GM12801 (cell line): ENCODE data around the gene MCM7.

Experiments
- CTCF ChIP-seq: IDR thresholded peaks from one replicate; pipeline ENCODE4 v1.5.1; 2011; ENCODE audit warnings: control low read depth; ENCODE audit not compliant: insufficient read length; ENCODE audit errors: extremely low read depth

MCM7 gene

GRCh38 chr7:100085515-100085914, 15.7 kb downstream of the MCM7 start:
- no peak for TF ChIP-seq CTCF

GRCh38 chr7:100082978-100083377, 18.2 kb downstream of the MCM7 start:
- no peak for TF ChIP-seq CTCF

- TF ChIP-seq CTCF, result no peak
Measured at GRCh38 chr7:100081535-100082102, 19.6 kb downstream of the MCM7 start, which contains the start of gene ZNF3. Gene ZNF3 (minus strand): TSS chr7:100081723. CDS start chr7:100077357, 4,366 bp downstream.

GRCh38 chr7:100080907-100081534, 20.2 kb downstream of the MCM7 start:
- TF ChIP-seq CTCF, result no peak

DNA sequence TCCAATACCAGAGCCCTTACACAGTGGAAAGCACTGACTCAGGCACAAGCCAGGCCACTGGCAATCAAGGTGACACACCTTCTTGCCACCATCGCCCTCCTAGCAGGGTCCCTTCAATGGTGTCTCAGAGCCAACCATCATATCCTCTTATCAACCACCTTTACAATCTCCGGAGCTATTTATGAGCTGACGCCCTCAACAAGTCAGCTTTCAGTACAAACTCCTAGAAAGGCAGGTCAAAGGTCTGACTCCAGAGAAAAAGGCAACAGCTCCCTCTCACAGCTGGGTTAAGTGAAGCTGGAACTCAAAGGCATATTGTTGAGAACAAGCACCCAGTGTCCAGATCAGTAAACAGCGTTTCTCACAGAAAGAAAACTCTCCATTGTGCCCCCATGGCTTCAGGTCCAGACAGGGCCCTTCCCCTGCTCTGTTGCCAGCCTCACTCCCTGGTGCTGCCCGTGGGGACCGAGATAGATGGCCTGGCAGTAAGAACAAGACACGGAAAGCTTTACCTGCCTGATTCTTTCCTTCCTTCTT, 22.1 kb downstream of the MCM7 start:
- no peak for TF ChIP-seq CTCF

DNA sequence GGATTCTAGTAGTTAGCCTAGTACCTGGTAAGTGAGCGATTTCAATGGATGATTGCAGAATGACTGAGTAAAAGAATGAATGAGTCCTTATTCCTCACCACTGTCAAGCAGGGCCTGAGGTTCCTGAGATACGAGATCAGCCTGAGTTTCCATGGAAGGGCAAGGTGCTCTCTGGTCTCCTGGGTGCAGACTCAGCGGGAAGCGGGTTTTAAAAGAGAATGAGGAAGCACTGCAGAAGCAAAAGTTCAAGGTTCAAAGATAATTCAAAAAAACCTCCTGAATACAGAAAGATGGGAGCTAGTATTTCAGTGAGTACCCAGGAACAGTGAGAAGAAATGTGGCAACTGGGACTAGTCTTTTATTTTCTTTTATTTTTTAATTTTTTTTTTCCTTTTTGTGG, 24.0 kb downstream of the MCM7 start:
- TF ChIP-seq CTCF, result no peak

DNA sequence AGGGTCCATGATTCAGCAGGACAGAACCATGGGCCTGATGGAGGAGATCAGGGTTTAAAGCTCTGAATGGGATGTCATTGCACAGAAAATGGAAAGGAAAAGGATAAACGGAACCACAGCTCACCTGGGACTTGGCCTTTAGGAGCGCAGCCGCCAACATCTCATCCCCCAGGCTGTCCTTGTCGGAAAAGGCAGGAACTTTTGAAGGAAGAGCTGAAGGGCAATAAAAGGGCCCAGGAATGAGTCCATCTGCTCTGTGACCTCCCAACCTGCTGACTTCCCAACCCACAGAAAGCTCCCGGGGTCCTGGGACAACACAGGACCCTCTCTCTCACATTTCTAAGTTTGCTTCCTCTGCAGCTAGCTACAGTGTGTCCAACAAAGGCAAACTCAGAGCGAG, 25.8 kb downstream of the MCM7 start:
- TF ChIP-seq CTCF, result no peak
